ENCODE data around the gene MEN1.

MEN1 gene

GRCh38 chr11:64778223-64778472 lies 32.2 kb downstream of the MEN1 start:
- no peak for DNase-seq

- peak; percentile 83 for DNase-seq
Measured at GRCh38 chr11:64777449-64778222, 32.7 kb downstream of the MEN1 start.

- no peak for DNase-seq
Measured at GRCh38 chr11:64776875-64777274, 33.5 kb downstream of the MEN1 start.

DNA sequence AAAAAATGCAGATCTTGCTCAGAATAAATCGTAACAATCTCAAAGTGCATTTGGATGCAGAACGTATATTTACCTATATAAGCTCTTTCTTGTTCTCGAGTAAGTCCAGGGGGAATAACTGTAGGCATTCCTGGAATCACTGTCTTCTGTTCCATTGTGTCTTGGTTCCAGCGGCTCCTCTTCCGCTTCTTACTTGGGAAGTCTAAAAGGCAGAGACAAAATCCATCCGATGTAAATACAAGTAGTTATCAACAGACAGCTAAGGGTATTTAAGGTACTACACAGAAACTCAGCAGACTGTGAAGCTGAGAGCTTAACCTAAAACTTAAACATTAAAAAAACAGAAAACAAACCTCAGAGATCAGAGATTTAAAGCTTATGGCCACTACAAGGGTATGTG lies 33.9 kb downstream of the MEN1 start:
- DNase-seq, result no peak

GRCh38 chr11:64774144-64774543 lies 36.2 kb downstream of the MEN1 start:
- DNase-seq, result no peak

GRCh38 chr11:64772303-64773018 lies 37.9 kb downstream of the MEN1 start:
- DNase-seq, result no peak

GRCh38 chr11:64771861-64772260 lies 38.5 kb downstream of the MEN1 start:
- DNase-seq, result no peak

GRCh38 chr11:64770120-64770519 lies 40.2 kb downstream of the MEN1 start:
- DNase-seq, result no peak

DNA sequence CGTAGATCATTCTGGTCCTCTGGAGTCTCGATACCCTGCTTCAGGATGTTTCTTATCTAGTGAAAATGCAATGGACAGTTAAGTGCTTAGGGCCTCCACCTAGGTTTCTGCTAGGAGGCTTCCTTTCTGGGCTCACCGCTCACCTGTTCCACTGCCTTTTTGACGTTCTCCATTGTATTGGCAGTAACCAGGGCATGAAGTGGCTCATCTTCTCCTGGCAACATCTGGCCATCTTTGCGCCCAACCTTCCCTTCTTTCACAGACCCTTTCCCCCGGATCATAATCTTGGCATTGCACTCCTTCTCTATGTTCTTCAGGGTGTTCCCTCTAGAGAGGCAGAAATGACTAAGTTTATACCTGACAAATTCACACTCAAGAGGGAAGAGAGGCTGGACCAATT lies 41.1 kb downstream of the MEN1 start:
- no peak for DNase-seq

GRCh38 chr11:64768300-64768694 lies 42.1 kb downstream of the MEN1 start:
- DNase-seq, result no peak

- peak; percentile 85 for DNase-seq
Measured at GRCh38 chr11:64767344-64768299, 42.7 kb downstream of the MEN1 start.

DNA sequence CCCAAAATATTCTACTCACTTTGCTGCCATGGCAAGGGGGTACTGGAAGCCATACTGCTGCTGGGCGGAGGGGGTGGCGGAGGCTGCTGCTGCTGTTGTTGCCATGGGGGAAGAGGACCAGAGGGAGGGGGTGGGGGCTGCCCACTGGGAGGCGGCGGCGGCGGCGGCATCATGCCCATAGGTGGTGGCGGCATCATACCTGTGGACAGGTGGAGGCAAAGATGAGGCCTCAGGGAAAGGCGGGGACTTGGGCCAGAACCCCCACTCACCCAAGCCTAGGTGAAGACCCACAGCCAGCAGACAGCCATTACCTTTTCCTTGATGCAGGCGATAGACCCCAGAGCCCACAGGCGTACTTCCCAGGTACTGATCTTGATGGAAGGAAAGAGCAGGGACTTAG lies 43.5 kb downstream of the MEN1 start:
- DNase-seq, result no peak

DNA sequence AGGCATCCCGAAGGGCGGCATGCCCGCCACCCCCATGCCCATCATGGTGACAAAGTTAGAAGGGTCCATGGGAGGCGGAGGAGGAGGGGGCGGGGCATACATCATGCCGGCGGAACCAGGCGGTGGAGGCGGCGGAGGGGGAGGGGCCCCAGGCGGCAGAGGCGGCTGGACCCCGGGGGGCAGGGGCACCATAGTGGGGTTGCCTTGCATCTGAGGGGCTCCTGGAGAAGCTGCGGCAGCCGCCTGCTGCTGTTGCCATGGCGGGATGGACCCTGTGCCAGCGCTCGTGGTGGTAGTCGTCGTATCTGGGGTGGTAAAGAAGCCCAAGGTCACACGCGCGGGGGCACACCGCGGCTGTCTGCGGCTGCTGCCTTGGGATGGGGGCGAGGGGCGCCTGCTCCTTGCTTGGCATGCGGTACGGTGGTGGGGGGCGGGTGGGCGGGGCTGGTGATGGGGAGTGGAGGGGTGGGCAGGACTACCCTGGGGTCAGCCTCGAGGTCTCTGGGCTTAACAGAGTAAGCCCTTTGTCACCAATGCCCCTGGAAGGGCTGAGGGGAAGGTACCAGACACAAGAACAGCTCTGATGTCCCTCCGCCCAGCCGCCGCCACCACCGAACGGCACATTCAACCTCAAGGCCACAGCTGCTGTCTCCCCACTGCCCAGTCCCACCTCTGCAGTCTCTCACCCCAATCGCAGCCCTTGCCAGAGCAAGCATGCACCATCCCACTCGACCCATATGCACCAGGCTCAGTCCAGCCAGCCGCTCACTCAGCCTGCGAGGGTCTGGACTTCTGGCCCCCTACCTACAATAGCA lies 44.3 kb downstream of the MEN1 start:
- DNase-seq, result no peak

DNA sequence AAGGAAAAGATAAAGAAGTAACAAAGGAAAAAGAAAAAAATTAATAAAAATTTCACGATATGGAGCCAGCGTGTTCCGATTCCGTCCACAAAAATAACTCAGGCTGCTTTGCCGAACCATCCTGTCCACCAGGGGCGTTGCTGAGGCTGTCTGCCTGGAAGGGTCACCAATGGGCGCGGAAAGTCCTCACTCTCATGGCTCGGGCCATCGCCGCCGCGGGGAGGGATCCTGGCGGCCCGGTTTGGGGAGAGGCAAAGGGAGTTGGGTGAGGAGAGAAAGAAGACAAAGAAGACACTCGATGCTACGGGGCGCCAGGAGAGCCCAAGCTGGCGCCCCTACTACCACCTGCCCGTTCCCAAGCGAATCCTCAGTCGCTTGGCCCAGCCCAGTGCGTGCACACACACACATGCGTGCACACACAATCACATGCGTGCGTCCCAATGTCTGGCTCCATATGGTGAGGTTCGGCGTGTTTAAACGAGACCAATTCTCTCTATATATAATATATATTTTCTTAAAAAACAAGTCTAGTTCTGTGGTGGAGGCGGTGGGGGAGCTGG lies 45.0 kb downstream of the MEN1 start:
- DNase-seq, result no peak

DNA sequence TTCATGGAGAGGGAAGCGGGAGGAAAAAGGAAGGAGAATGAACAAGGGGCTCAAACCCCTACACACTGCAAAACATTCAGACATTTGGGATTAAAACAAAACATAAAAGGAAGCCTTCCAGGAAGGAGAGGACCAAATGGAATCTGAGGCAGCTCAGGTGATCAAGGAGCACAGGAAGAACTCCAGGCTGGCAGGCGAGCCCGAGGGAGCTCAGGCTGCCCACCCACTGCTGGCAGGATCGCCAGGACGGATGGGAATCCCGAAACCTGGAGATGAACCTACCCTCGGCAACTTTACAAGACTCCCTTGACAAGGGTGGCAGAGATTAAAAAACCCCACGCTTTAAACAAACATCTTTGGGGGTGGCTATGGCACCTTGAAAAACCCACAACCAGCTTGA lies 45.6 kb downstream of the MEN1 start:
- no peak for DNase-seq

DNA sequence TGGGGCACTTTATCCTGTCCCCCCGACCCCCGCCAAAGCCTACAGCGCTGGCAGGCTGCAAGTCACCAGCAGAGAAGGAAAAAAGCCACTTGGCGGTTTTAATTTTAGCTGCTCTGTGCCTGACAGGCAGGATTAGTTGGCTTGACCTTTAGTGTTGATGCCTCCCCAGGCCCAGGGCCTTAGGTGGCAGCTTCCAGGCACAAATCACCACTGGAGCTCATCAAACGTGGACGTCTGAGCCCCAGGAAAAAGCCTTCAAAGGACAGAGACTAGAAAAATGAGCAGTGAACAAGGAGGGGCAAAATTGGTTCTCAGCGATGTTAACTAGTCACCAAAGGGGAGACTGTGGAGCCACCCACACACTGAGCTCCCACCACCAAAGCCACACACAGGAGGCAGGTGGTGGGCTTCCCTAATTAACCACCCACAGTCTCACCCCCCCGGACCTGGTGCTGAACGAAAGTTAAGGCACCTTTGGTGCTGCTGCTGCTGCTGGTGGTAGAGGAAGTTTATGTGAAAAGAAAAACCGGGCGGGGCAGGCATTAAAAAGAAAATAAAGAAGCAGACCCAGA lies 46.2 kb downstream of the MEN1 start:
- DNase-seq, result peak; percentile 78

DNA sequence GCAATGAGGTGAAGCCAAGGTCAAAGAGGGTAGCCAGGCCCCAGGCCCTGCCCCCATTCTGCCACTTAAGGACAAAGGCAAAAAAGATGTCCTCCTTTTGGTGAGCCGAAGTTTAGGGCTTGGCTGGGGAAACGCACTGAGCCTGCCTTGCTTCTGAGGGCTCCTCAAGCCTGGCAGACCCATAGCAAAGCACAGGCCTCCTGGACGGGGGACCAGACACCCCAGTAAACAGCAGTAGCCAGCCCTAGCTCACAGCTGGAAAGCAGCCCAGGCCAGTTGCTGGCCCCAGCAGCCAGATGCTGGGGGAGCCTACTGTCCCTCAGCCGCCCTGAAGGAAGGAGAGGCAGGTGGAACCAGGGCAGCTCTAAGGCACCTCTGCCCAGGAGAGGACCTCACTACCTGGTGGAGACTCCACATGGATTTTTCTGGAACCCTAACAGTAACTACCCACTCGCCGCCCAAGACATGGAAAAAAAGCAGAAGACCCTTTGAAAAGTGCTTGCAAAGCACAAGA lies 46.8 kb downstream of the MEN1 start:
- DNase-seq, result peak; percentile 40

DNA sequence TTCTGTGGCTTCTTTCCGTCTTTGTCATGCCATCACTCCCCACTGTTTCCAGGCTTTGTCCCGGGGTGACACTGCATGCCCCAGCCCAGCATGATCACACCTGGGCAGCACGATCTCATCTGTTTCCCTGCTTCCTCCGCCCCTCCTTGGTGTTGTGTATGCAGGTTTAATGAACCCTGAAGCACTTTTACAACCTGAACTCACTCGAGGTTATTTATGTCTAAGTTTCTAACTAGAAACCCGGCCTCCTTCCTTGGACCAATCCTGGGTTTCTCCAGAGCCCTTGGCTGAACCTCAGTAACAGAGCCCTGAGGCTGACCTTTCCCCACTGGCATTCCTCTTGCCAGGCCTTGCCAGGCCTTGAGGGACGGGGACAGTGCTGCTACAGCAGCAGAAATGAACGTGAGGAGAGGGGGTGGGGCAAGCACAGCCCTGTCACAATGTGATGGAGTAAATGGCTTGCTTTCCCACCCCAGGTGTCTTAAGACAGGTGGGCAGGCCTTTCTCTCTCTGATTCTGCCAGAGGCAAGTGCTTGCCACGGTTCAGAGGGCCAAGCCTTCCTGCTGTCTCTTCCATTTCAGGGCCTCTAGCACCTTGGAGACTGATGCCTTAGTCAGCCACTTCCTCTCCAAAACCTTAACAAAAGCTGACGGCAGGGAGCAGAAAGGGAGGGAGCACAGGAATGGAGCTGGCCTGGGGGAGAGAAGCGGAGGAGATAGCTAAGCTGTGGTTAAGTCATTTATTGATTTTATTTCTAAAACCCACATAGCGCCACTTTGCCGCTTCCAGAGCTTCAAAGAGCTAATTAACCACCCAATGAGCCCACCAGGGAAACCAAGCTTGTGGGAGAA lies 47.5 kb downstream of the MEN1 start:
- peak; percentile 45 for DNase-seq

GRCh38 chr11:64762277-64762673 lies 48.1 kb downstream of the MEN1 start:
- peak; percentile 38 for DNase-seq

DNA sequence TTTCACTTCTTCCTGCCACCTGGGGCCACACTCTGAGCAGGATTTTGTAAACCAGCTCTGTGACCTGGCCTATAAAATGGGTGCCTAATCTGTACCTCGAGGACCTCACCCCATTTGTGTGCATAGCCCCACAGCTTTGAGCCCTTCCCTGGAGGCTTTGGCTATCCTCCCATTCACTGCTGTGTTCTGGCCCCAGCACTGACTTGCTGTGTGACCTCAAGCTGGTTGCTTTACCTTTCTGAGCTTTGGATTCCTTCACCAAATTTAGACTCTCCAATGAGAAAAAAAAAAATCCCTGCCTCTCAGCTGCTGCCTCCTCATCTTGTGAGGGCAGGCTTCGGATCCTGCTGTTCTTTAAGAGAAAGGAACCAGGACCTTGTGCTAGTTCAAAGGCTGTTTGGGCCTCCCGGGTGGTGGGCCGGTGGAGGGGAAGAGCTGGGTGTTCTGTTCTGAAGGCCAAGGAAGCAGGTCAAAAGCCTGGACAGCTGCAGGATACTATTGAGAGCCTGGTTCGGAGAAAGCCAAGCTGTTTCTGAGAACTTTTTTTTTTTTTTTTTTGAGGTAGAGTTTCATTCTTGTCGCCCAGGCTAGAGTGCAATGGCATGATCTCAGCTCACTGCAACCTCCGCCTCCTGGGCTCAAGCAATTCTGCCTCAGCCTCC lies 49.5 kb downstream of the MEN1 start:
- peak; percentile 32 for DNase-seq

All from CD4-positive, alpha-beta T cell treated with Interleukin-21 for 1 hour (primary cell).